Dedifferentiated amniotic fluid mesenchymal stem cell (primary cell): ENCODE results near the gene MAPKAP1.

Experiments
- DNase-seq: peaks from one replicate; pipeline ENCODE4 v3.0.0-alpha.2; 2016; ENCODE audit errors: extremely low spot score

Gene MAPKAP1

DNA sequence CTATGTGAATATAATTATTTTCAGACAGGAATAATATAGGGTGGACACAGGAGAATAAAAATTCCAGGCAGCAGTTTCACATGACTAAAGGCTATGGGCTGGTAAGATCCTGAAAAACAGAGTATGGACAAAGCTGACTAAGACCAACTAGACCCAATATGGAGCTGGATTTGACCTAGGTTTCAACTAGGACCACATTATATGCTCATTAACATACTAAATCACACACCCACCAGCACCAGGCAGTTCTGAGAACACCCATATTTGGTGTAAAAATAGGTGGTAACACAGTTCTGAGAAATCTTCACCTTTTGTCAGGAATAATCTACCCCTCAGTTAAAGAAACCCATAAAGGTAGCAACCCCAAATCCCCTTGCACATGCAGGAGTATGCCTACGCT, 64.7 kb downstream of the MAPKAP1 start:
- DNase-seq = no peak

DNA sequence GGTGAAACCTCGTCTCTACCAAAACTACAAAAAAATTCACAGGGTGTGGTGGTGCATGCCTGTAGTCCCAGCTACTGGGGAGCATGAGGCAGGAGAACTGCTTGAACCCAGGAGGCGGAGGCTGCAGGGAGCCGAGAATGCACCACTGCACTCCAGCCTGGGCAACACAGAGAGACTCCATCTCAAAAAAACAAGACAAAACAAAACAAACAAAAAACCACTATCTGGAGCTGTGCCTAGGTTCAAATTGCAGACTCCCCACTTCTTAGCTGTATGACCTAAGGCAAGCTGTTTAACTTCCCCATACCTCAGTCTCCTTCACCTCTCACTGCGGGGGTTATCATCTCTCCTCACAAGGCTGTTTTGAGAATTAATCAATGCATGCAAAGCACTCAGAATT, 68.0 kb downstream of the MAPKAP1 start:
- DNase-seq = no peak

DNA sequence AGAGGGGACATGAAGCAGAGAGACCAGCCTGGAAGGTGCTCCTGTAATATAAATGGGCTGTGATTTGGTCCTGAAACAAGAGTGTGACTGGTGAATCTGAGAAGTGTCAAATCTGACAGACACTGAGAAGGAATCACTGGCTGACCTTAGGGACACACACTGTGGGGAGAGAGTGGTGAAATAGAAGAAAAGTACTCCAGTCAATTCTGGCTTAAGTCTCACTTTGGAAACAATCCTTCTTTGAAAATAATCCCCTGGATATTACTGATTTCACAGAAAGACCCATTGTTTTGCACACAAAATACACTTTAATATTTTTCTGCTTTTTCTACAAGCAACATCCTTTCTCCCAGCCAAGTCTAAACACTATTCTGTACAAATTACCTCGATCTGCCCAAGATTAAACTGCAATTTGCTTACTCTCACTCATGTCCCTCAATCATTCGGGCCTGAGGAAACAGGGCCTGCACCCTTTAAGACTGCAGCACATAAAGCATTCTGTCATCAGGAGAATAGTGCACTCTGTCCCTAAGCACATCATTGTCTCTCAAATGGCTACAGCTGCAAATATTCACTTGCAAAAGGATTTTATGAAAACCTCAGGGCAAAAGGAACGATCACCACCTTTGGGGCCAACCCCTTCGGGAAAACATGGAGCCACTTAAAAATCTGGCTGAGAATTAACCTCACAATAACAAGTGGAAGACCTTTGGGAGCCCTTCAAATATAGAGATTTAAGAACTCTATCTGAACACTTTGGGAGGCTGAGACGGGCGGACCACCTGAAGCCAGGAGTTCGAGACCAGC, 68.6 kb downstream of the MAPKAP1 start:
- DNase-seq = no peak

- no peak for DNase-seq
These were observed 69.8 kb downstream of the MAPKAP1 start for GRCh38 chr9:125637241-125637640.

GRCh38 chr9:125635888-125636287, 71.1 kb downstream of the MAPKAP1 start:
- no peak for DNase-seq

- DNase-seq = no peak
These were observed 72.8 kb downstream of the MAPKAP1 start for GRCh38 chr9:125634040-125634717.

DNA sequence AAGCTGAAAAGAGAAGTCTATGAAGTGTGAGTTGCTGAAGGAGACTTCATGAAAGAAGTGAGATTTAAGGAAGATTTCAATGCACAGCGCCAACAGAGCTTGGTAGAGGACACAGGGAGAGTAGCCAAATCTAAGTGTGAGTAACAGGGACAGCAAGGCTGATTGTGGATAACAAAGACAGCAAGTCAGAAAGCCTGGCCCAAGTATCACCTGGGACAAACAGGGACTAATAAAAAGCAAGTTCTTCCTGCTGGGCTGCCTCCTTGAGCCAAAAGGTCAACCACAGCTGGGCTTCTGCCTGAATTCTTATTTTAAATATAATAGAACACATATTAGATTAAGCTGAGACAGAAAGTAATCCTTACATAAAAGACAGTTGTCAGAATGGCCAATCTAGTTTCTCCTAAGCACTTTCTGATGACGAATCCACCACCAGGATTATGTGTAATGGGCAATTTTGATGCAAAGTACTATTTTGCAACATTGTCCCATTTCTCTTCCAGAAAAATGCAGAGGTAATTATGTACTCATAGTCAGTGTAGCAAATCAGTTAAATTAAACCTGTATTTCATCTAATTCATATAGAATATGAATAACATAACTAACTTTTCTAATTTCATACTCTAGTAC, 73.8 kb downstream of the MAPKAP1 start:
- no peak for DNase-seq

DNA sequence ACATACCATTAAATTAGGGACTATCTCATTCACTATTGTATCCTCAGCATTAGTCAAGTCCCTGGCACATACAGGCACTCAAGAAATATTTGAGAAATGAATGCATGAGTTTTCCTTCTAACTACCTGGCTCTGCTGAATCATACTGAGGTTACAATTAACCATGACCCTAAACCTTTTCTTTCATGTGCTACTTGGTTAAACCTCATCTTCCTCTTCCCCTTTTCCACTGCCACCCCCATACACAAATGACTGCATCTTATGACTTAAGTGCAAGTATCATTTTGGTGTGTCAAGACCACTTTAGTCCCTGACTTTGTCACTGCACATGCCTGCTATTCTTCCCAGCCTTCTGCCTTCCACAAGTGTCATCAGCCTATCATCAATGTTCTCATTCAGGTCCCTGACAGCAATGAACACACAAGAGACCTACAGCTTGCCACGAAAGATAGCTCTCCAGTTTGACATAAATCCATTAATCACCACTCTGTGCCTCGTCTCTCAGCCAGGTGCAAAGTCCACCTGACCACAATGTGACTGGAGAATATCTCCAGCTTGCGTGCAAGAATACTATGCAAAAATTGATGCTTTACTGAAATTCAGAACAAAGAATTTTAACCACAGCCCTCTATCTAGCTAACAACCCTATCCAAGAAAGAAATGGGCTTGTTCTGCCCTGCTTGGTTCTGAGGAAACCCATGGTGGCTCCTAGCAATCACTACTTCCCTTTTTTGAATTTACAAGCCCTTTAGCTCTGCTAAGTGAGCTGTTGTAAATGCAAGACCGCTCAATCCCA, 74.5 kb downstream of the MAPKAP1 start:
- DNase-seq = no peak

DNA sequence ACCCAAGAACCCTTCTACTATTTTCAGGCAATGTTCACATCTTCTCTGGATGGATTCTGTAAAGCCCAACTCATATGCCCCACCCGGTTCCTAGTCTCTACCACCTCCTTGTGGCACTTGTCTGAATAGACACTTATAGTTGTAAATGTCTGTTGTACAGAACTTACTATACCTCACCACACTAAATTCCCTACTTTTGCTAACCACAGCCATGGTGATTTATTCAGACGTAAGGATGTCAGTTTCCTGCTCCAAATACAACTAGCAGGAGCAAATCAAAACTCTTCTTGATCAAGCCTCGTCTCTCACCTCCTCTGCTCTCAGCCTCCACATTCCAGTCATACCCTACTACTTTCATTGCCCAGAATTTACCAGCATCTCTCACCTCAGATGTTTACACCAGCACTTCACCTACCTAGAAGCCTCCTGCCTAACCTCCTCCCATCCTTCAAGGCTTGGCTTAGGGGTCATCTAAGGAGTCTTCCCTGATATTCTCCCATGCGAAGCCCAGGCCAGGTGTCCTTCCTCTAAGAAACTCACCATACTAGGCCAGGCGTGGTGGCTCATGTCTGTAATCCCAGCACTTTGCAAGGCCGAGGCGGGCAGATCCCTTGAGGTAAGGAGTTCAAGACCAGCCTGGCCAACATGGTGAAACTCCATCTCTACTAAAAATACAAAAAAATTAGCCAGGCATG, 75.5 kb downstream of the MAPKAP1 start:
- peak; percentile 48 for DNase-seq

- DNase-seq = no peak
These were observed 76.6 kb downstream of the MAPKAP1 start for GRCh38 chr9:125630436-125630835.

DNA sequence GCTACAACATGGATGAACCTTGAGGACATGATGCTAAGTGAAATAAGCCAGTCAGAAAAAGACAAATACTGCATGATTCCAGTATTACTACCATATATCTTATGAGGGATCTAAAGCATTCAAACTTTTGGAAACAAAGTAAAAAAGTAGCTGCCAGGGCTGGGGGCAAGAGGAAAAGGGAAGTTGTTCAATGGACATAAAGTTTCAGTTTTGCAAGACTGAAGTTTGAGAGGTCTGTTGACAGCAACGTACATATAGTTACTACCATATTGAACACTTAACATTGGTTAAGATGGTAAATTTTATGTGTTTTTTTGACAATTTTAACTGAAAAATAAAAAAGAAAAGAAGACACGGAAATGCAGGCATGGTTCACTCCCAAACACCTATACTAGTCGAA, 77.6 kb downstream of the MAPKAP1 start:
- no peak for DNase-seq

- DNase-seq = no peak
These were observed 80.8 kb downstream of the MAPKAP1 start for GRCh38 chr9:125626187-125626586.

DNA sequence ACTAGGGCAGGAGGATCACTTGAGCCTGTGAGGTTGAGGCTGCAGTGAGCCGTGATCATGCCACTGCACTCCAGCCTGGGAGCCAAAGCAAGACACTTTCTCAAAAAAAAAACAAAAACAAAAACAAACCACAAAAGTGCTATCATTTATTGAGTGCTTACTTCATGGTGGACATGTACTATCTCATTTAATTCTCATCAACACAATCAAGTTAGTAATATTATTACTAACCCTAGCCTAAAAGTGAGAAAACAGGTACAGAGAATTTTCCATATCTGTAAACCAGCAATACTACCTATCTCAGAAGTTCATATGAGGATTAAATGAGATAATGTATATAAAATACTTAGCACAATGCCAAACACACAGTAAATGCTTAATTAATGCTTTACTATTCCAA, 85.8 kb downstream of the MAPKAP1 start:
- DNase-seq = no peak

GRCh38 chr9:125620216-125620615, 86.8 kb downstream of the MAPKAP1 start:
- no peak for DNase-seq

- DNase-seq = no peak
These were observed 89.9 kb downstream of the MAPKAP1 start for GRCh38 chr9:125617087-125617486.

DNA sequence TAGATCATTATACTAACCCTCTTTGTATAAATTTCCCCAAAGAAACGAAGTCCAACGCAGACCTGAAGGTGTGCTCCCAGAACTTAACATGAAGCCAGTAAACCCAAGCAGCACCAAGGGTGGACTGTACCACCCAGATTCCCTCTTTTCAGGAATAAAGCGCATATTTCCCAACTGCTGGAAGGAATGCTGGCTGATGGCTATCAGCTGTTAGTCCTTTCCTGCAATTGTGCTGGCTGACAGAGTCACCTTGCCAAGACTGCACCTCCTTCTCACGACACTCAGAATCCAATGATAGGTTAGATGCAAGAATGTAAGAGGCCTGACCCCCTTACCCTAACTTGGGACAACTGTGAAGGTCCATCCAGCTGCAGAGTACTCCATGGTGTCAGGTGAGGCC, 93.9 kb downstream of the MAPKAP1 start:
- no peak for DNase-seq

DNA sequence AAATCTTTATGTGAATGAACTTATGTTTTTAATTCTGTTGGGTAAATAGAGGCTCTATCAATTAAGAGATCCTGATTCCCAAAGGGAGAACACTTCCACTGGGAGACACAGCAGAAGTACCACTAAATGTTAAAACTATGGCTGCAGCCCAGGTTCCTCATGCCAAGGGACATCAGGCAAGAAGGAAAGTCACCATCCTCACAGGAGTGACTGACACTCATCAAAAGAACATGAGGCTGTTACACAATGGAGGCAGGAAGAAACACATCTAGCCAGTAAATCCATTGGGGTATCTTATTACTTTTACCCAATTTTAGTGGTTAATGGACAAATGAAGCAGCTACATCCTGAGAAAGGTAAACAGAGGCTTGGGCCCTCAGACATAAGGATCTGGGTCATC, 94.4 kb downstream of the MAPKAP1 start:
- no peak for DNase-seq

- DNase-seq = no peak
These were observed 95.8 kb downstream of the MAPKAP1 start for GRCh38 chr9:125611121-125611765.

GRCh38 chr9:125609744-125610143, 97.3 kb downstream of the MAPKAP1 start:
- no peak for DNase-seq

- no peak for DNase-seq
These were observed 98.4 kb downstream of the MAPKAP1 start for GRCh38 chr9:125608489-125609224.
